Measurements from ENCODE around the gene GRIA4.
"Not testable (repeated sequence)": the region's sequence is repeated elsewhere in the genome, so short reads cannot be mapped to it uniquely, and the experiment has no call there.

GRIA4 gene

DNA sequence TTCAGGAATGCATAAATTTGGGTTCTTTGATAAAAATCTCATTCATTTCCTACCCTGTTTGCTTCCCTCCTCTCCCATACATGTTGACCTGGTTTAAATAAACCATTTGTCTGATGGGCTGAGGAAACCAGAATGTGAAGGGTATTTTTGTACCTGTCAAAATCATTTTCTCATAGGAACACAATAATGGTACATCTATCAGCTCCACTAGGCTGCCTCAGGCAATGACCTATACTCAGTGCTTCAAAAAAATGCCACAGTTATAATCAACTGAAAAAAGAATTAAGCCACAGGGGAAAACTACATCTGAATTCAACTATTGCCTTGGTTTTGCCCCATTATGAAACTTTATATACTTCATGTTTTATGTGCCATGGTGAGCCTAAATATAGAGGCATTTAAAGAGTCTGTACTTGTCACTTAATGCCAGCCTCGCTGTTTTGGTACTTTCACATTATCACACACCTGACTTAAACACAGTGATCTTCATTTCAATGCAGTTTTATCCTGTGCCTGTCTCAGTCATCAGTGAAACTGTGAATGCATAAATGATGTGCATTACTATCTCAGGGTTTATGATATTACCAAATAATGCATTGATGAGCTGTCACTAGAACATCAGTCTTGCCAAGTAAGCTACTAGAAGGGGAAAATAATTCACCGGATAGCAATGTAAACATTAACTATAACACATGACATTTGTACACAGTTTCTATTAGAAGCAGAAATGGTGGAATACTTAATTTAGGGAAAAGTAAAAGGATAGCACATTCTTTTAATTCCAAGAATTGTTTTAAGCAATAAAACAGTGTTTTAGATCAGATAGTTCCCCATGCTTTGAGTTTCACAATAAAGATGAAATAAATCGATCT lies 319.4 kb downstream of the GRIA4 start:
- no peak for DNase-seq (ENCODE audit: low read depth)

- DNase-seq (ENCODE audit: low read depth), result no peak
These were observed 323.8 kb downstream of the GRIA4 start for GRCh38 chr11:105933695-105934094.

DNA sequence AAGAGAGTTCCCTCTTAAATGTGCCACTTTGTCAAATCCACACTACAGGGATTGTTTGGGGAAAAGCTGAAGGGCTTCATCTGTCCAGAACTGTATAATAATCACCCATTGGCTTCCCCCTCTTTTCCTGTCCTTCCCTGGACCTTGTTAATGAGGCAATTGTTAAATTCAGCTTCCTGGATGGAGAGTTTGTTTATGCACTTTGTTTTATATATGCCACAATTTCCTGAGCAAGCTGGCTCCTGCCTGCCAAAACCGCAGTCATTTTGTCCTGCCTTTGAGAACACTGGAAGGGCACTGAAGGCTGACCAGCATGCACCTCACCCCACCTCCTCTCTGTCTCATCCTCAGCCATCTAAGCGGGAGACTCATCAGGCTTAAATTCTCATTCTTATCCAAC lies 325.9 kb downstream of the GRIA4 start:
- no peak for DNase-seq (ENCODE audit: low read depth)

- DNase-seq (ENCODE audit: low read depth), result no peak
These were observed 327.5 kb downstream of the GRIA4 start for GRCh38 chr11:105937331-105937730.

- DNase-seq (ENCODE audit: low read depth), result no peak
These were observed 327.9 kb downstream of the GRIA4 start for GRCh38 chr11:105937738-105938137.

GRCh38 chr11:105942921-105943320 lies 333.0 kb downstream of the GRIA4 start:
- DNase-seq (ENCODE audit: low read depth), result no peak

GRCh38 chr11:105948918-105949590 lies 339.2 kb downstream of the GRIA4 start:
- no peak for DNase-seq (ENCODE audit: low read depth)

DNA sequence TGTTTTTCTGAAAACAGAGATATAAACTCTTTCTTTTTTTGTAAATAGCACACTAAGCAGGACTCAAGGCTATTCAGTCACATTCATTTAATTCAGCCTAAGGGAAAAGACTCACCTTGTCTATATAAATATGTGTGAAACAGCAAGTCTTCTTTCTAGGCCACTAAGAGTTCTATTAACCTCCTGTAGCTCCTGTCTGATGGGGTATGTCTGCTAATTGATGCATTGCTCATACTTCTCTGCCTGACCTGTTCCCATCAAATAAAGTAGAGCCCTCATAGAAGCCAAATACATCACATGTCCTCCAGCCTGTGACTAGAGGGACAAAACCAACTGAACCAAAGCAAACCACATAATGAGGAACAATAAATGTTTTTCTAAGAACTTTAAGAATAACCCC lies 344.0 kb downstream of the GRIA4 start:
- DNase-seq (ENCODE audit: low read depth), result no peak

DNA sequence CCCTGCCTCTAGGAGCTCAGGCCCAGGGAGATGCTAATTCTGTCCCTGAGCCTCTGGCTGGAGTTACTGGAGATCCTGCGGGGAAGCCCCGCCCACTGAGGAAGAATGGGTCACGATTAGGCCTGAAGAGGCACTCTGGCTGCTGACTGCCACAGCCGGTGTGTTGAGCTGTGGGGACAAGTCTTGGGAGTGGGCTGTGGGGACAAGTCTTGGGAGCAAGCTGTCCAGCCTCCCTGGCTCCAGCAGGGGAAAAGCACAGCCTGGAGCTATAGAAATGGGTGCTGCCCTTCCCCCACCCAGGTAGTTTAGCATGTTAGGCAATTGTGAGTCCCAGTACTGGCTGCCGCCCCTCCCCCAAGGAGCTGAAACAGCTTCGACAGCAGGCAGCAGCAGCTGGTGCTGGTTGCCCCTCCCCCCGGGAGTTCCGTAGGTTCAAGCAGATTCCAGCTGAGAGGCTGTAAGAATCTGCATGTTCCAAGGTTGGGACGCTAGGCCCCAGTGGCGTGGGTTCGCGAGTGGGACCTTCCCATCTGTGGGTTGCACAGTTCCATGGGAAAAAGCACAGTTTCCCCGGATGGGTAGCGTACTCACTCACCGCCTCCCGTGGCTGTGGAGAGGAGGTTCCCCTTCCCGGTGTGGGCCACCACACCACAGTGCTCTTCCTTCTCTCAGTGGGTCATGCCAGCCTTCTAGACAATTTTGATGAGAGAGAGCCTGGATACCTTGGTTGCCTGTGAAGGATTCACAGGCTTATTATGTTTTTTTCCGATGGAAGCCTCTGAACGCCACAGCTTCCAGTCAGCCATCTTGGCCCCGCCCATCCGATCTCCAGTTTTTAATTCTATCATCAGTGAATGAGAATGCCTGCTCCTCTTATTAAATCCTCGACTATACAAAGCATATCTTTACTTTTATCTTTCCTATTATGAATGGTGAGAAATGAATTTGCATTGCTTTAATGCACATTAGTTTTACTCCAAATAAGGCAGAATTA lies 350.7 kb downstream of the GRIA4 start:
- no peak for DNase-seq (ENCODE audit: low read depth)

GRCh38 chr11:105968021-105968697 lies 358.3 kb downstream of the GRIA4 start:
- DNase-seq (ENCODE audit: low read depth), result peak; percentile 15

DNA sequence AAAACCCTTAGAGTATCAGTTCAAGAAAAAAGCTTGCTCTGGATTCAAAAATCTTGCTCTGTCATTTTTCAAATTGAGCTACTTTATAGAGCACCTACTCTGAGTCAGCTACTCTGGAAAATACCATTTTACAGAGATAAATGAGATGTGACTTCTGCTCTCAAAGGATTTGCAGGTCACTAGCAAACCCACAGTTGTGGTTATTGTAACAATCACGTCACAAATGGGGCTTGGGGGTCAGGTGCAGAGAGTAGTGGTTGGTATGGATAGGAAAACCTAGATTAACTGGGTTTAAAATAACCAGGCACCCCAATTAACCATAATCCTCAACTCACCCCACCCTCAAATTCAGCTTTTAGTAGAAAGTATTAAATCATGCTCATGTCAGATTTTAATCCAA lies 359.9 kb downstream of the GRIA4 start:
- no peak for DNase-seq (ENCODE audit: low read depth)

GRCh38 chr11:105975128-105975527 lies 365.3 kb downstream of the GRIA4 start:
- DNase-seq (ENCODE audit: low read depth), result peak; percentile 30

DNA sequence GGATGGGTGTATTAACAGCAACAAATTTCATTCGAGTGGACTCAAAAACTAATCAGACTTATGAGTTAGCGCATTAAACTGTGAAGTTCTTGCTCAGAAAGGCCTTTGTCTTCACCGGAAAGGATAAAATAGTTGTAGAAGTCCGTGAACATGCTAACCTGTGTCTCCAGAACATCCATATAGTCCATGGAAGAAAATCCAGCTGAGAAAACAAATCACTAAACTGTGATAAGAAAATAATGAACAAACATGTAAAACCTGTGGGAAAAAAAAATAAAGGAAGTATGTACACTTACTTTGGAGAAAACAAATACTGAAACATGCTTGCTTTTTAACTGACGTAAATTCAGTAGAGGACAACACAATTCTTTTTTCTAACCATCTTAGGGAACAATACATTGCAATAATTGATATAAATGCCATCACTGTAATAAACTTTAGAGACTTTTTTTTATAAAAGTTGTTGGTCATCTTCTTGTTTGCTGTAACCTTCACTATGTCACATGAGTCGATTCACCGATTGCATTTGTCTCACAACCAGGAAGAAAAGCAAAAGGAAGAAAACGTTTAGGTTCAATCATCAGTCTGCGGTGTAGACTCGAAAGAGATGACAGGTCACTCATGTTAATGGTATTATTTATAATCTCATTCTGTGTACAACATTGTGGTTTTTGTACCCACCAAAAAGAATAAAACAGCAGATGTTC lies 370.3 kb downstream of the GRIA4 start:
- no peak for DNase-seq (ENCODE audit: low read depth)

DNA sequence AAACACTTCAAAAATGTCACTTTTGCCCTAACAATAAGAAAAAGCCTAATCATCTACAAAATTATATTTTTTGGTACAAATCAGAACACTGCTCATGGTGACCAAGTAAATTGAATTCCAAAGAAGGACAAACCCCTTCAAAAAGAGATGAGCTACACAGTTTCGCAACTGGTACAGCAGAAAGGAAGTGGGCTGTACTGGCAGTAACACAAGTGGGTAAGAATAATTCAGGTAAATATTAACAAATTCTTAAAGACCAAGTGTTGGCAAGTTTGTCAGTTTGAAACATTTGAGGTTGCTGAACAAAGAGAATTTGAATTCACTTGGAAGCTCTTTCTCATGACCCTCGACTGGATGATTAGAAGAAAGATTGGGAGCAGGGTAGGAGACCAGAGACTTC lies 376.7 kb downstream of the GRIA4 start:
- DNase-seq (ENCODE audit: low read depth), result no peak

- DNase-seq (ENCODE audit: low read depth), result no peak
These were observed 378.3 kb downstream of the GRIA4 start for GRCh38 chr11:105988197-105988596.

DNA sequence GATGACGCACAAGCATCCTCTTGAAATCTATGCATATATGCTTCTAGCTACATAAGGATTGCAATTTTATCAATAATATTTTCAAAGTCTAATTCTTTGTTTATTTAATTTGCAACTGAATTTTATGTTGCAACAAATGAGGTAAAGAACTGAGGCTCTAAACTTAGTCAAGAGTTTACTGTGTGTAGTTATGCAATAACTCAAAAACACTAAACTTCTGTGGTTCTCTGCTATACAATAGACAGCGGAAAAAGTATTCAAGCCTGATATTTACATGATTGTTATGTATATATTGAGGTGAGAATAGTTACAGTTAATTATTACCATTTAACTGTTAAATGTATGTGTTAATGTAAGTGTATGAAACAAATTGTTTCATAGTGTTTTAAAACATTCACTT lies 379.3 kb downstream of the GRIA4 start:
- no peak for DNase-seq (ENCODE audit: low read depth)

GRCh38 chr11:105991888-105992287 lies 382.0 kb downstream of the GRIA4 start:
- no peak for DNase-seq (ENCODE audit: low read depth)

DNA sequence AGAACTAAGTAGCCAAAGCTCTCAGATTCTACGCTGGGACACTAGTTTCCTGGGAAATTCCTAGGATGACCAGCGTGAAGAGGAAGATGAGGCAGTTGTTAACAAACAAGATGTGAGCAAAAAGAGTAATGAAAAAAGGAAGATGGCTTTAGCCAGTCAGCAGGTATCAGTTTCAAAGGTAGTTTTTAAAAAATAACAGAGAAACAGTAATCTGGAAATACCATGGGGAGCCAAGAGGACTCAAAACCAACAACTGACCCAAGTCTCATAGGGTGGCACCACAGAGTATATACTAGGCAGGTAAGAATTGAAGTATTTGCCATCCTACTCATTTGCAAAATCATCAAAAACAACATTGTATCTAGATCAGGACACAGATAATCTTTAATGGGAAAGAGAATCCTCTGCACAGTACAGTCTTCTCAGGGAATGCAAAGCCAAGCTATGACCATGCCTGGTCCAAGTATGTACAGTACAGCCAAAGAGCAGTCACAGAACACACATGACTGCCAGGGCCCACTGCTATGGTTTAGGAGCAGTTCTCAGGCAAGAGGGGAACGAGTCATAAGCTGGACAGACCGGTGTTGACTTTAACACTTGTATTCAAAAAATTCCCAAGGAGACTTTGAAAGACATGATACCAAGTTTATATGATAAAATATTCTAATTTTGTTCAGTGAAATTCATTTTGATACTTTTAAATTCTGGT lies 391.6 kb downstream of the GRIA4 start:
- no peak for DNase-seq (ENCODE audit: low read depth)

DNA sequence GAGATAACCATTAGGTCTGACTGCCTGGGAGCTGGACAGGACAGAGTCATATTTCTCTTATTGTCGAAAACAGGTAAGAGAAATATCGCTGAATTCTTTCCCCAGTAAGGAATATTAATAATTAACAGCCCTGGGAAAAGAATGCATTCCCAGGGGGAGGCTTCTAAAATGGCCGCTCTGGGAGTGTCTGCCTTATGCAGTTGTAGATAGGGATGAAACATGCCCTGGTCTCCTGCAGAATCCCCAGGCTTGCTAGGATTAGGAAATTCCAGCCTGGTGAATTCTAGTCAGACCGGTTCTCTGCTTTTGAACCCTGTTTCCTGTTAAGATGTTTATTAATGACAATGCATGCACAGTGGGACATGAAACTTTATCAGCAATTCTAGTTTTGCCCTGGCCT lies 393.2 kb downstream of the GRIA4 start:
- DNase-seq (ENCODE audit: low read depth), result not testable (repeated sequence)

- no peak for DNase-seq (ENCODE audit: low read depth)
These were observed 401.6 kb downstream of the GRIA4 start for GRCh38 chr11:106011481-106011880.

Measured in HS-5 (cell line).